Suppressor macrophage treated with lipopolysaccharide for 4 hours (primary cell): Measurements from ENCODE around the gene SLC4A8.

Source experiments
- DNase-seq: peaks from one replicate; pipeline ENCODE4 v3.0.0-alpha.2; 2020

SLC4A8 gene

DNA sequence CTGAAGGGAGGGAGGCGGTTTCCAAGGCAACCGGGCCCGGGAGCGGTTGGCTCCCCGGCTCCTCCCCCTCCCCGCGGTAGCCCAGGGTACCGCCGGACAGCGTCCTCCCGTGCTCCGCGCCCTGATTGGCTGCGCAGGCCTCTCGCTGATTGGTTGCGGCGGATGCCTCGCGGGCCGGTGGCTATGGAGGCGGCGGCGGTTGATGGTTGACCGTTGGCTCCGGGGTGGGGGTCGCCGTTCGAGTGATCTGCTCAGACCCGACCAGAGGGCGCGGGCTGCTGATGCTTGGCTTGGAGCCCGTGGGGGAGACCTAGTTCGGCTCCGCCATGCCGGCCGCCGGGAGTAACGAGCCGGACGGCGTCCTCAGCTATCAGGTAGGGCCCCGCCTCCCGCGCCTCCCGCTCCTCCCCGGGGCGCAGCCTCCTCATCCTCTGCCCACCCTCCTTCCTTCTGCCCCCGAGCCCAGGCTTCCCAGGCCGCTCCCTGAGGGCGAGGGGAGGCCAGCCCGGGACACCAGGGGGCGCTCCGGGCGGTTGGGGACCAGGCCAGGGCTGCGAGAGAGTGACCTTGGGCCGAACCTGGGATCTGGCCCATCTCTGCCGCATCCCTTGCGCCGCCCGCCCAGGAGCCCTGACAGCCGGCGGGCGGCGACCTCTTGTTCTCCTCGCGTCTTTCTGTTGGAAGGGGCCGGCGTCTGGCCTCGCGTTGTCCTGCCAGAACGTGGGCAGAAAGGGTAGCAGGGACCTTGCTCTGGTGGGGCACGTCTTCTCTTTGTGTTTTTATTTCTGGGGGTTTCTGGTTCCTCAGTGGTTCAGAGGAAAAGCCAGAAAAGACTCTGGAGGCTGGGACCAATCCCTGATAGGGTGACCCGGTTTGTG, at the start of gene SLC4A8:
TSS of gene SLC4A8 (plus strand) at position 170 of the 878 bp plus-strand sequence. CDS start at position 327, 157 bp downstream.
- DNase-seq, result peak; percentile 72

- no peak for DNase-seq
Measured at GRCh38 chr12:51374856-51375255, 49.8 kb upstream of the SLC4A8 start.

DNA sequence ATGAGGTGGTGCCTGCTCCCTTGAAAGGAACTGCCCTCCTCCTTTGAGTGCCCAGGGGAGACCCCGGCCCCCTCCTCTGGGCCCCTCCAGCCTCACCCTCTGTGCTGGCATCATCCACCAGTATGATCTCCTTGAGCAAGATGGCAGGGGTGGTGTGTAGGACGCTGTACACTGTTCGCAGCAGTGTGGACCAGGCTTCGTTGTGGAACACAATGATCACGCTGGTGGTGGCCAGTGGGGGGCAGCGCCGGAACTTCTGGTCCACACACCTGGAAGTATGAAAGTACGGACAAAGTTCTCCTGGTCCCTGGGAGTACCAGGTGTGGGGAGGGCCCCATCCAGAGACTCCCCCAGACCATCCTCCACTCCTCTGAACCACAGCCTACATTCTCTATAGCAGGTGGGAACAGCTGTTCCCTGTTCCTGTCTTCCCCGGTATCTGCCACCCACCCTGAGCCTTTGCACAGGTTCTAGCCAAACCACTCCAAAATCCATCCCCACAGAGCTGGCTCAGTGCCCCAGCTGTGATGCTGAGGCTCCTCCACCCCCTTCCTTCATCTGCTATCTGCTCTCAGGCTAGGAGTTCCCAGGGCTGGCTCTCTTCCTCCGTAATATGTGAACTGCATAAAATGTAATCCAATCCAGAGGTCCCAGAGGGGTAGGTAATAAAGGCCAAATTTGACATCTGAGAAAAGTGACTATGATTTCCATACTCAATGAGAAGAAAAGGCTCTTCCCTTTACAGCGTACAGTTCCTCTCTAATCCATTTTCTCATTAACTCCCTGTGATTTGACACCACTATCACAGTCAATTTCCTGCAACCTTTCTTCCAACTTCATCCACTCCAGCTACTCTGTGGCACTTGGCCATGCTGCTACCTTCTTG, 47.3 kb upstream of the SLC4A8 start:
- no peak for DNase-seq

DNA sequence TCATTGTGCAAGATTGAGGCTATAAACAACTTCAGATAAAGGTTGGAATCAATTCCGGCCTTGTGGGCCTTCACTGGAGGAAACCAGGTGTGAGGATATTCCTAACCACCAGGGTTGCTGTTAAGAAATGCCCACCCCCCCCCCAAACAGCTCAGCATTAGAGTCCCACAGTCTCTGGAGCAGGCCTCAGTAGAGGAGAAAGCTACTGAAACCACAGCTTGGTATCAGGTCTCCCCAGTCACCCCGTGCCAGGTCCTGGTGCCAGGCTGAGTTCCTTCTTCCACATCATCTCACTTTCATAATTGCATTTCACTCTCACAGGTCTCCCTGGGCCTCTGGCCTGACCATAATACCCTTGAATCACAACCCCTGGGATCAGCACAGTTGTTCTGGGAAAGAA, 45.9 kb upstream of the SLC4A8 start:
- DNase-seq, result no peak

GRCh38 chr12:51379571-51379970, 45.1 kb upstream of the SLC4A8 start:
- DNase-seq, result no peak

DNA sequence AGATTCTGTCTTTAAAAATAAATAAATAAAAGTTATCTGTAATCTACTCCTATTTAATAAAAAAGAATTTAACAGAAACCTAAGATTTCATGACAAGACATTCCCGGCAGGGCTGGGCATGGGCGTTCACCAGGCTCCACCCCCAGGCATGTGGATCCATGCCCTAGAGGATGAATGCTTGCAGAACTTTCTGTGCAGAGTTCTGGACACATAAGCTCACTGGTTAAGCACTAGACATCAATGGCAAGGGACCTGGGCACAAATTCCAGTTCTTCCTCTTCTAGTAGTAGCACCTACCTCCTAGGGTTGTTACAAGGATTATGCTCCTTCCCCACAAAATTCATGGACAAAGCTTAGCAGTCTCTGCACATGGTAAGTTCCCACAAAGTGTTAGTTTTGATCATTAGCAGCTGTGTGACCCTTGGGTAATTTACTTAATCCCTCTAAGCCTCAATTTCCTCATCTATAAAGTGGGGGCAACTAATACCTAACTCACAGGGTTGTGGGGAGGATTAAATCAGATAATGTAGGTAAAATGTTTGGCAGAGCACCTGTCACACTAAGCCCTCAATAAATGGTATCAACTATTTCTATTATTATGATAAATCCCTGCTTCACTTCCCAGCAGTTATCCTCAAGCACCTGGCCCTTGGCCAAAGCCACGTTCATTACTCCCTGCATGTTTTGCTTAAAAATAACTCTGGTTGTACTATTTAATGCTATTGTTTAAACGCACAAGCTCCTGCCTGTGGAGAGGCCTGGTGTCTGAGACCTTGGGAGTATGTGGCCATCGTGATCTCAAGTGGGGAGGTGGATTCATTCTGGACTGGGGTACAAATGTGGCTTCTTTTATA, 43.2 kb upstream of the SLC4A8 start:
- DNase-seq, result no peak

DNA sequence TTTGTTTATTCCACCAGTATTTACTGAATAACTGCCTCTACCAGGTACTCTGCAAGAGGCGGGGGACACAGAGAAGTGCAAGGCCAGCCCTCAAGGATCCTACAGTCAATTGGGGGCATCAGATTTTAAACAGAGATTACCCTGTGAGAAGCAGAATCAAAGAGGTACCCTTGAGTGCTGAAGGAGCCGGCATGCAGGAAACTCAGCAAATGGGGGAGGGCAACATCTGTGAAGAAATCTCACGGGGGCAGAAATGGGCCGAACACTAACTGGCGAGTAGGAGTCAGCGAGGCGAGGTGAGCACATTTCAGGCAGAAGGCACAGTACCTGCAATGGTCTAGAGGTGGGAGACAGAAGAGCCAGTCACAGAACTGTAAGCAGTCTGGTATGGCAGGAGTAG, 42.5 kb upstream of the SLC4A8 start:
- DNase-seq, result no peak

- no peak for DNase-seq
Measured at GRCh38 chr12:51383269-51383905, 41.2 kb upstream of the SLC4A8 start.

DNA sequence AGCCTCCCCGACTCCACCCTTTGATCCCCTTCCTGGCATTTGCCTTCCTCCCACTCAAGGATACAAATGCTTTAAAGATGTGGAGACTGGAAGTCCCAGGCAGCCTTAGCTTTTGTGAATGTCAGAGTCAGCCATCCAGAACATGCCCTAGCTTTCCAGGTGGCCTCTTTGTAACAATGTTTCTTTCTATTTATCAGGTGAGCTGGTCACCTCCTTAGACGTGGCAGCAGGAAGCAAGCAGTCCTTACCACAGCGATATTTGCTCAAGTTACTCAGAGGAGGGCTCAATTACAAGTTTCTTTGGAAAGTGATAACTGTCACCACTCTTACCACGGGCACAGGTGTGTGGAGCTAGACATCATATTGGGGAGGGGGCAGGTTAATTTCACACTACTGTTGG, 38.3 kb upstream of the SLC4A8 start:
- no peak for DNase-seq

DNA sequence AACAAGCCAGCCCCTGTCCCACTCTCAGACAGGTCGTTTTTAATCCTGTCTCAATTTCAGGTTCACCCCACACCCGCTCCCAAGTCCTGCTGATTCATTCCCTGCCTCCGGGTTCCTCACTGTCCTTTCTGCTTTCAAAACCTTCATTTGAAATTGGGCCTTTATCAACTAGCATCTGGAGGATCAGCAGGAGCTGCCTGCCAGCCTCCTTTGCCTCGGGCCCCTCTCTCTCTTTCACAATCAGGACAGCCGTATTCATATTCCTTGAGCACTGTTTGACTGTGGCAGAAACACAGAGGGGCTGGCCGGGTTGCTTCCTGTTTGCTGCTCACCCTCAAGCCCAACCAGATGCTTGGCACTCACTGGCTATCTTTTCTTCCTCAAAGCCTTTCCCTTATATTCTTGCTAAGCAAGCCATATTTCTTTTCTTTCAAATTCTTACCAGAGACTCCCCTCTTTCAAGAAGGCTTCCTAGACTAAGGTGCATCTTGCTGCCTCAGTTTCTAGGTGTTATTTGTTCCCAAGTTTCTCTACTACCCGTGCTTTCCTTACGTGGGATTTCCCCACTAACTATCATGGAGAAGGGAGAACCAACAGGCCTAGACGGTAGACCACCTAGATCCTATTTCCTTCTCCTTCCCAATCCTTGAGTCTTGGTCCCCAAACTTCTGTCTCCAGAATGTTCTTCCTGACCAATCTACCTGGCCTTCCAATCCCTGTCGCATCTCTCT, 36.4 kb upstream of the SLC4A8 start:
- DNase-seq, result peak; percentile 62

DNA sequence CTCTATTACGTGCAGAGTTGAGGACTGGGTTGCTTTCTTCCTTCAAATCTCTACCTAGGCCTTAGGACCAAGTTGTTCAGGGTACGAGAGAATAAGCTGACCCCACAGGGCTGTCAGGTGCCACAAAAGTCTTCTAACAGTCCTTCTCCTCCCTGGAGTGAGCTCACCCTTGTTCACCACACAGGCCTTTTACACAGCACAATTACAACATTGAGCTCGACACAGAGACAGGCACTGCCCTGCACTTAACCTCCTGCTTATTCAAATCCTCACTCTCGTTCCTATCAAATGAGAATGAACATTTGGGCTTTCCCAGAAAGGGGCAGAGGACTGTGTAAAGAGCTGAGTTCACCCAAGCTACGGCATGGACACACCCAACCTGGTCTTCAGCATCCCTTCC, 35.8 kb upstream of the SLC4A8 start:
- DNase-seq, result peak; percentile 23

DNA sequence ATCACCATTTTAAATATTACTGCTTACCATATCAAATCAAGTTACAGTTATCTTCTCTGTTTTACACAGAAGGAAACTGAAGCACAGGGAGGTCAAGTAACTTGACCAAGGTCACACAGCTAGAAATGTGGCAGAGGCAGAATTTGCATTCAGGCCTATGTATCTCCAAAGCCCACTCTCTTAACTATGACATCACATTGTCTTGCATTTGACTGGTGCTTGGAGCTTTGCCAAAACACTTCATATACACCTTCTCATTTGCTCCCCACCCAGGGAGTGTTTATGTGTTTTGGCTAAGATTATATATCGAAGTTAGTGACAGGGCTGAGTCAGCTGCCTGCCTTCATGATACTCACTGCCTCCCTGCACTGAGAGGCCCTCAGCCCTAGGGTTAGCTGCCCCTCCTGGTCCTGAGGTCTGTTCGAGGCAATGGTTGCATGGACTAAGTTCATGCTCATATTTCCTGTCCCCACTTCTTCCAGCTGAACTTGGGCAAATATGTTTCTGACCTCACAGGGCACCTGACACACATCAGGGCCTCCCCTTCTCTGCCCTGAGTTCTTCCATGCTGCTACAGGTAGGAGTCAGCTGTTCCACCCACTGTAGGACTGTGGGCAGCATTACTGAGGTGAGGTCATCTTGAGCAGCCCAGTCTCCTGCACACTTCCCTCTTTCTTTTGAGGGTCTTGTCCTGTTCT, 35.2 kb upstream of the SLC4A8 start:
- DNase-seq, result peak; percentile 81

- no peak for DNase-seq
Measured at GRCh38 chr12:51390457-51390856, 34.2 kb upstream of the SLC4A8 start.

- peak; percentile 86 for DNase-seq
Measured at GRCh38 chr12:51390891-51391282, 33.7 kb upstream of the SLC4A8 start.

DNA sequence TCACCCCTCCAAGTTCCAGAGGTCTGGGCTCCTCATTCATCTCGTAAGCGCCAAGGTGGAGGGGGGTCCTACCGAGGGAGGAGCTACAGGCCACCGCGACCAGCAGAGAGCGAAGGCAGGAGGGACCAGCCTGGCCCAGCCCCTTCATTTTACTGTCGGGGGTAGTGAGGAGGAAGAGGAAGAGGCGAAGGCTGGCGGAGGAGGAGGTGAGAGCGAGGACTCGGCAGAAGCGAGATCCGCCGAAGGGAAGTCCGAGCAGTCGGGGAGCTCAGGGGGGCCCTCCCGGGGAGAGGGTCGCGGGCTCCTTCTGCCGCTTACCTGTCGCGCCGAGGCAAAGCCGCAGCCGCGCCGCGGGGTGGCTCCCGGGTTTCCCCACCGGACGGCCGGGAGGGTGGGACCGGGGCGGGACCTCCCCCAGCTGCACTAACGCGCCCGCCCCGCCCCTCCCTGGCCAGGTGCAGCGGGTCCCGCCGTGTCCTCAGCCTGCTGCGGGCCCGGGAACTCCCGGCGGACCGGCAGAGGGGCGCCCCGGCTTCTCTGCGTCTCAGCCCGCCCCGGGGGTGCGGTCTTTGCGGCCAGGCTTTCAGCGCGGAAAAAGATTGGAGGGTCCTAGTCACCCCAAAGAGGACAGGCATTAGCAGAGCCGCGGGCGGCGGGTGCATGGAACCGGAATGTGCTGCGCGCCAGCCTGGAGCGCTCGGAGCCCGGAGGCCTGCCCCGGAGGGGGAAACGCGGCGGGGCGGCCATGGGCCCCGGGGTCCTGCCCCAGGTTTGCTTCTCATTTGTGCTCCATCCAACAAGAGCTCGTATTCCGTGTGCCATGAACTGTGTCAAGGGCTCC, 33.1 kb upstream of the SLC4A8 start, which contains the start of gene GALNT6:
TSS of gene GALNT6 (minus strand) at position 124 of the 841 bp plus-strand sequence. CDS start 11,625 bp downstream, outside the sequence.
- peak; percentile 48 for DNase-seq

DNA sequence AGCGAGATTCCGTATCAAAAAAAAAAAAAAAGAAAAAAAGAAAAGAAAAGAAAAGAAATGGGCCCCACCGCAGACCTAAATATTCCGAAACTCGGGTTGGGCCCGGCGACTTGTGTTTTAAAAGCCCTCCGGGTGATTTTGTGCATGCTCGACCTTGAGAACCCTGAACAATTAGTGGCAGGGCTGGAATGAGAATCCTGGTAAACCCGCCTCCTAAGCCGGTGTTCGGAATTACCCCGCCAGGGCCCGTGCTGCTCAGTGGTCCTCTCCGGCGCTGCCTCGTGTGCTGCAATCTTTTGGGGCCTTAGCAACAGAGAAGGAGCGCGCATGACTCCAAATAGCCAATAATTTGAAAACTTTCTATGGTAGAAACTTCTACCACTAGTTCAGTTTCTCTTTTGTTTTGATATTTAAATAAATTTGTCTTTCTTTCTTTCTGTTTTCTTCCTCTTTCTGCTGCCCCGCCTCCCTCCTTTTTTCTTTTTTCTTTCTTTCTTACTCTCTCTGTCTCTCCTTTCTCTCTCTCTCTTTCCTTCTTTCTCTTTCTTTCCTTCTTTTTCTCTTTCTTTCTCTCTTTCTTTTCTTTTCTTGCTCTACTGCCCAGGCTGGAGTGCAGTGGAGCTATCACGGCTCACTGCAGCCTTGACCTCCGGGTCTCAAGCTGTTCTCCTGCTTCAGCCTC, 31.9 kb upstream of the SLC4A8 start:
- DNase-seq, result peak; percentile 82

GRCh38 chr12:51393676-51394545, 30.7 kb upstream of the SLC4A8 start:
- DNase-seq, result peak; percentile 94
